ENCODE measurements around the gene SLCO3A1.

SLCO3A1 gene

DNA sequence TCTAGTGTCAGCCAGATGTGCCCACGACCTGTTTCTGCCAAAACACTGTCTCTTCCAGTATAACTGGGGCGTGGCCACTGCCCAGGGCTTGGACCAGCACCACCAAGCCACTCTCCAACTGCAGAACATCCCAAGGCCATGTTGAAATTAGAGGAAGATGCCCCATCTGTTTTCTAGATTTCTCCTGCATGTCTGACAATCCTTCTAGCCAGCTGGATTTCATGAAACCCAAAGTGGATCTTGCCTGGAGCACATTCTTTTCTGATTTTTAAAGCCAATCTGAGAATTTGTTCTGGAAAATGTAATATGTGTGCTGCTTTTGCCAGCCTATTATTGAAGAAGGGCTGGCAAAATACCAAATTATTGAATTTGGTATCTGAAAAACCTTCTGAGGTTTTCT lies 182.5 kb downstream of the SLCO3A1 start:
- Histone ChIP-seq H3K4me3 (ENCODE audit: low read depth, low read length) (no peak overlapping the region), H3K79me2 (peaks cover 16% of the 10 kb centered on the region), H3K27me3 (ENCODE audit: control insufficient read depth, insufficient read depth, low read length) (no peaks in the 10 kb centered on the region), H3K4me1 (no peaks in the 10 kb centered on the region), H3K27ac (no peak overlapping the region), H3K9me3 (ENCODE audit: control insufficient read depth, low read length) (no peaks in the 10 kb centered on the region), H3K4me2 (ENCODE audit: low read length) (no peak overlapping the region), H2AFZ (no peak overlapping the region), H3K9ac (no peak overlapping the region), H3K36me3 (ENCODE audit: control insufficient read depth, insufficient read depth, low read length) (no peaks in the 10 kb centered on the region)
- no peak for TF ChIP-seq CTCF (IDR thresholded peaks at IDR 0.05)

- Histone ChIP-seq H3K79me2 (peaks cover 18% of the 10 kb centered on the region), H3K4me1 (no peaks in the 10 kb centered on the region), H3K36me3 (ENCODE audit: control insufficient read depth, insufficient read depth, low read length) (no peaks in the 10 kb centered on the region), H2AFZ (no peak overlapping the region), H3K27me3 (ENCODE audit: control insufficient read depth, insufficient read depth, low read length) (no peaks in the 10 kb centered on the region), H3K9me3 (ENCODE audit: control insufficient read depth, low read length) (no peaks in the 10 kb centered on the region), H3K4me2 (ENCODE audit: low read length) (no peak overlapping the region), H3K27ac (no peak overlapping the region), H3K4me3 (ENCODE audit: low read depth, low read length) (no peak overlapping the region), H3K9ac (no peak overlapping the region)
- no peak for TF ChIP-seq CTCF (IDR thresholded peaks at IDR 0.05)
These were observed 184.0 kb downstream of the SLCO3A1 start for GRCh38 chr15:92037491-92037890.

- no peak overlapping the region for H3K9ac ChIP-seq
- no peaks in the 10 kb centered on the region for H3K4me1 ChIP-seq
- H3K79me2 ChIP-seq: peaks cover 14% of the 10 kb centered on the region
- no peaks in the 10 kb centered on the region for H3K36me3 ChIP-seq (ENCODE audit: control insufficient read depth, insufficient read depth, low read length)
- no peak for TF ChIP-seq CTCF (IDR thresholded peaks at IDR 0.05)
- no peak overlapping the region for H3K27ac ChIP-seq
- no peak overlapping the region for H3K4me3 ChIP-seq (ENCODE audit: low read depth, low read length)
- no peak overlapping the region for H2AFZ ChIP-seq
- H3K27me3 ChIP-seq (ENCODE audit: control insufficient read depth, insufficient read depth, low read length): no peaks in the 10 kb centered on the region
- H3K9me3 ChIP-seq (ENCODE audit: control insufficient read depth, low read length): no peaks in the 10 kb centered on the region
- no peak overlapping the region for H3K4me2 ChIP-seq (ENCODE audit: low read length)
These were observed 186.8 kb downstream of the SLCO3A1 start for GRCh38 chr15:92040350-92040749.

DNA sequence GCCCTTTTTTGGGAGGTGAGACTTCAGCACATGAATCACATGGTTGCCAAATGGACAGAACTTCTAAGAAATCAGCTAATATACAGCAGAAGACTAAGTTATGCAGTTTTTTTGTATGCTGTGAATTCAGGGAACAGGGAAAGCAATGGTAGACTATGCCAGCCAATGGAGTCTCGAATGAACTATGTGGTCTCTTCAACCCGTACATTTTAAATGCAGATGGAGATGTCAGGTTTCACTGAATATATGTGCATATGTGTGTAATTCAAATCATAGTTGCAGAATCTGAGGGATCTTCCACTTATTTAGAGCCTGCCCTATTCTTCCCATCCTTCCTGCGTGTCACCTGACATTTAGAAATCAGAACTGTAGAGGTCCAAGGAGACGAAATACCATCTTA lies 187.9 kb downstream of the SLCO3A1 start:
- Histone ChIP-seq H3K79me2 (peaks cover 14% of the 10 kb centered on the region), H3K27ac (no peak overlapping the region), H3K36me3 (ENCODE audit: control insufficient read depth, insufficient read depth, low read length) (no peaks in the 10 kb centered on the region), H3K27me3 (ENCODE audit: control insufficient read depth, insufficient read depth, low read length) (no peaks in the 10 kb centered on the region), H2AFZ (no peak overlapping the region), H3K9ac (no peak overlapping the region), H3K4me2 (ENCODE audit: low read length) (no peak overlapping the region), H3K4me1 (no peaks in the 10 kb centered on the region), H3K4me3 (ENCODE audit: low read depth, low read length) (no peak overlapping the region), H3K9me3 (ENCODE audit: control insufficient read depth, low read length) (no peaks in the 10 kb centered on the region)
- TF ChIP-seq CTCF (IDR thresholded peaks at IDR 0.05): no peak

DNA sequence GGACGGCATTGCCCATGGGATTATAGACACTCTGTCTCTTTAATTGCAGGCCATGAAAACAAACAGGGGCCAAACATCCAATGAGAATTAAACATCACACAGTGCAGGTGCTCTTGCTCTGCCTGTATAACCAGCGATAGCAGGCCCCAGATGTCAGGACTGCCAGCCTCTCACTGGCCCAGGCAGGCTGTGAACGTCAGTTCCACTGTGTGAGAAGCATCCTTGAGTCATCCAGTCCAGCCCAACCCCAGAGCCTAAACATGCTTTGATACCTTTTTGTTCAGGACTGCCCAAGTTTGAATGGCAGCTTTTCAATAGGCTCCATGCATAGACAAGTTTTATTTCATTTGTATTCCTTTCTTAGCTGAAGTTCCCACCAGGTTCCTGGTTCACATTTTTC lies 189.8 kb downstream of the SLCO3A1 start:
- no peaks in the 10 kb centered on the region for H3K27me3 ChIP-seq (ENCODE audit: control insufficient read depth, insufficient read depth, low read length)
- H3K4me3 ChIP-seq (ENCODE audit: low read depth, low read length): no peak overlapping the region
- no peaks in the 10 kb centered on the region for H3K36me3 ChIP-seq (ENCODE audit: control insufficient read depth, insufficient read depth, low read length)
- H3K9me3 ChIP-seq (ENCODE audit: control insufficient read depth, low read length): no peaks in the 10 kb centered on the region
- H3K4me2 ChIP-seq (ENCODE audit: low read length): no peak overlapping the region
- H3K9ac ChIP-seq: no peak overlapping the region
- H3K27ac ChIP-seq: no peak overlapping the region
- H2AFZ ChIP-seq: no peak overlapping the region
- peaks cover 12% of the 10 kb centered on the region for H3K79me2 ChIP-seq
- no peak for TF ChIP-seq CTCF (IDR thresholded peaks at IDR 0.05)
- no peaks in the 10 kb centered on the region for H3K4me1 ChIP-seq
